Suprapubic skin (tissue), 4 donors: Measurements from ENCODE around the gene PTTG1IP.

Experiments used
- CTCF ChIP-seq, 2 donors: fragments of 200-600 bp in 1 of 2; fragments of 450-650 bp in 1 of 2; sonication (generic) in 1 of 2; IDR thresholded peaks; one replicate each; pipeline ENCODE4 v1.5.1; 2016 to 2019; ENCODE audit warnings: antibody characterized with exemption in 2 of 2, mild to moderate bottlenecking in 1 of 2, moderate library complexity in 1 of 2
- EP300 ChIP-seq: sonication (generic); formaldehyde crosslinking; IDR thresholded peaks from one replicate; pipeline ENCODE4 v1.6.1; 2017; ENCODE audit warnings: antibody characterized with exemption
- POLR2A ChIP-seq, 2 donors: fragments of 450-650 bp; IDR thresholded peaks; one replicate each; pipeline ENCODE4 v1.6.1; 2017; ENCODE audit warnings: antibody characterized with exemption in 2 of 2, mild to moderate bottlenecking in 2 of 2, moderate library complexity in 2 of 2
- POLR2AphosphoS5 ChIP-seq, 3 donors: sonication (generic); formaldehyde crosslinking; IDR thresholded peaks; one replicate each; pipeline ENCODE4 v1.6.1; 2017; ENCODE audit warnings: antibody characterized with exemption in 3 of 3

- TF ChIP-seq CTCF (IDR thresholded peaks at IDR 0.05) (no peak), EP300 (no peak), POLR2A (IDR thresholded peaks at IDR 0.05) (no peak), POLR2AphosphoS5 (IDR thresholded peaks at IDR 0.05) (no peak)
Observed at GRCh38 chr21:44842087-44842486, 31.4 kb downstream of the PTTG1IP start.
